OCI-LY7 (cell line): ENCODE results near the gene CIITA. TPM values are rescaled to one million over a fixed set of nuclear protein-coding genes. Genes with fewer than 3 reads are reported as not detected.

ENCODE experiments used
- BruUV-seq: library from RNA; stranded (reverse); fragments of 400-500 nt; replicated peaks from 2 replicates; lab custom pipeline; 2021; lab: Mats Ljungman, UMichigan
- CTCF ChIA-PET: fragments of 300-600 bp; sonication (Branson Sonifier 250); formaldehyde crosslinking; loops from one replicate; lab custom pipeline; 2022; ENCODE audit warnings: antibody characterized with exemption; ENCODE audit not compliant: unreplicated experiment; lab: Charles Lee
- POLR2A ChIA-PET: fragments of 300-600 bp; sonication (Branson Sonifier 250); formaldehyde crosslinking; loops from one replicate; lab custom pipeline; 2022; ENCODE audit warnings: antibody characterized with exemption; lab: Charles Lee
- DNase-seq: peaks from one replicate; pipeline ENCODE4 v3.0.0-alpha.2; 2015; ENCODE audit warnings: low spot score
- H2AFZ ChIP-seq: fragments of 200-600 bp; sonication (generic), shearing (Covaris generic); 2 replicates; pipeline ENCODE4 v1.6.1; 2014; ENCODE audit warnings: mild to moderate bottlenecking, antibody characterized with exemption, low read length, moderate library complexity
- H3K27ac ChIP-seq: fragments of 200-600 bp; sonication (generic); 2 replicates; pipeline ENCODE4 v1.5.1; 2014; ENCODE audit warnings: mixed run types, low read depth, mild to moderate bottlenecking, moderate library complexity, low read length, inconsistent platforms; ENCODE audit not compliant: poor library complexity, severe bottlenecking
- H3K36me3 ChIP-seq: fragments of 200-600 bp; sonication (generic); 2 replicates; pipeline ENCODE4 v1.6.1; 2014; ENCODE audit warnings: mild to moderate bottlenecking, antibody characterized with exemption, low read length, moderate library complexity, mixed read lengths; ENCODE audit not compliant: insufficient read depth
- H3K4me1 ChIP-seq: fragments of 200-600 bp; sonication (generic); 2 replicates; pipeline ENCODE4 v1.5.1; 2014; ENCODE audit warnings: mild to moderate bottlenecking, low read length; ENCODE audit not compliant: insufficient read depth, poor library complexity, severe bottlenecking
- H3K4me2 ChIP-seq: fragments of 200-600 bp; sonication (generic); 2 replicates; pipeline ENCODE4 v1.6.1; 2014; ENCODE audit warnings: mild to moderate bottlenecking, low read length
- H3K4me3 ChIP-seq: fragments of 200-600 bp; sonication (generic); 2 replicates; pipeline ENCODE4 v1.5.1; 2014; ENCODE audit warnings: mild to moderate bottlenecking, low read depth, low read length; ENCODE audit not compliant: poor library complexity, severe bottlenecking
- H3K79me2 ChIP-seq: fragments of 200-600 bp; sonication (generic); 2 replicates; pipeline ENCODE4 v1.6.1; 2016; ENCODE audit warnings: low read depth, mild to moderate bottlenecking, low read length, moderate library complexity, mixed read lengths; ENCODE audit not compliant: insufficient read depth
- H3K9me2 ChIP-seq: fragments of 200-600 bp; sonication (generic); 2 replicates; pipeline ENCODE4 v1.6.1; 2016; ENCODE audit warnings: mild to moderate bottlenecking, low read length, mixed read lengths; ENCODE audit not compliant: insufficient read depth
- H3K9me3 ChIP-seq: fragments of 200-600 bp; sonication (generic); 2 replicates; pipeline ENCODE4 v1.6.1; 2014; ENCODE audit warnings: mild to moderate bottlenecking, mixed run types, low read length, mixed read lengths
- H4K20me1 ChIP-seq: fragments of 200-600 bp; sonication (generic); 2 replicates; pipeline ENCODE4 v1.6.1; 2014; ENCODE audit warnings: mild to moderate bottlenecking, antibody characterized with exemption, low read length, moderate library complexity, mixed read lengths; ENCODE audit not compliant: insufficient read depth
- EZH2phosphoT487 ChIP-seq: fragments of 200-600 bp; sonication (generic); IDR thresholded peaks from 2 replicates; pipeline ENCODE4 v1.6.1; 2018; ENCODE audit warnings: low read depth, borderline replicate concordance, mild to moderate bottlenecking, mixed run types, antibody characterized with exemption, low read length, moderate library complexity, mixed read lengths
- intact Hi-C: fragments of 100-400 bp; cut with micrococcal nuclease; formaldehyde crosslinking; loops from one replicate; pipeline ENCODE4 v1.10.0; 2022; ENCODE audit not compliant: unreplicated experiment
- total RNA-seq, 2 experiments: library from RNA; depleted of rRNA in 1 of 2; stranded (reverse); fragments of >200 nt in 1 of 2; shearing (Covaris generic) in 1 of 2; gene quantifications; 2 replicates each; pipeline ENCODE4 v1.2.3, GENCODE V29; 2014 to 2022
- TF ChIP-seq, protein P1 (sequence below): fragments of 200-600 bp; sonication (generic); conservative IDR thresholded peaks from 2 replicates; pipeline ENCODE4 v1.5.1; 2014; ENCODE audit warnings: mild to moderate bottlenecking, antibody characterized with exemption, low read length, moderate library complexity, mixed read lengths

CIITA gene
- total RNA-seq, 2 experiments from 2014 or later, result 68.7 to 101 TPM

- POLR2A ChIA-PET, result interaction anchor here (0.6 to 0.9 kb wide), 3 partner anchors 56 to 603 kb away, joined by 5 to 6 read pairs (median 5); no protein-coding TSS in a partner anchor
- Histone ChIP-seq H3K4me2 (no peak overlapping the region), H3K36me3 (no peaks in the 10 kb centered on the region), H2AFZ (no peak overlapping the region), H3K9me2 (no peaks in the 10 kb centered on the region), H3K27ac (no peak overlapping the region), H3K79me2 (no peaks in the 10 kb centered on the region), H4K20me1 (no peaks in the 10 kb centered on the region), H3K9me3 (no peaks in the 10 kb centered on the region), H3K4me1 (peaks cover 24% of the 10 kb centered on the region), H3K4me3 (no peak overlapping the region)
- CTCF ChIA-PET, result no interaction called here
- TF ChIP-seq, protein P1, sequence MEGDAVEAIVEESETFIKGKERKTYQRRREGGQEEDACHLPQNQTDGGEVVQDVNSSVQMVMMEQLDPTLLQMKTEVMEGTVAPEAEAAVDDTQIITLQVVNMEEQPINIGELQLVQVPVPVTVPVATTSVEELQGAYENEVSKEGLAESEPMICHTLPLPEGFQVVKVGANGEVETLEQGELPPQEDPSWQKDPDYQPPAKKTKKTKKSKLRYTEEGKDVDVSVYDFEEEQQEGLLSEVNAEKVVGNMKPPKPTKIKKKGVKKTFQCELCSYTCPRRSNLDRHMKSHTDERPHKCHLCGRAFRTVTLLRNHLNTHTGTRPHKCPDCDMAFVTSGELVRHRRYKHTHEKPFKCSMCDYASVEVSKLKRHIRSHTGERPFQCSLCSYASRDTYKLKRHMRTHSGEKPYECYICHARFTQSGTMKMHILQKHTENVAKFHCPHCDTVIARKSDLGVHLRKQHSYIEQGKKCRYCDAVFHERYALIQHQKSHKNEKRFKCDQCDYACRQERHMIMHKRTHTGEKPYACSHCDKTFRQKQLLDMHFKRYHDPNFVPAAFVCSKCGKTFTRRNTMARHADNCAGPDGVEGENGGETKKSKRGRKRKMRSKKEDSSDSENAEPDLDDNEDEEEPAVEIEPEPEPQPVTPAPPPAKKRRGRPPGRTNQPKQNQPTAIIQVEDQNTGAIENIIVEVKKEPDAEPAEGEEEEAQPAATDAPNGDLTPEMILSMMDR, result no peak
- TF ChIP-seq EZH2phosphoT487, result no peak
- no TSS peak for BruUV-seq
- intact Hi-C loops, result no loop called here
- no peak for DNase-seq
Measured at GRCh38 chr16:10862438-10862837, 14.6 kb upstream of the CIITA start.

DNA sequence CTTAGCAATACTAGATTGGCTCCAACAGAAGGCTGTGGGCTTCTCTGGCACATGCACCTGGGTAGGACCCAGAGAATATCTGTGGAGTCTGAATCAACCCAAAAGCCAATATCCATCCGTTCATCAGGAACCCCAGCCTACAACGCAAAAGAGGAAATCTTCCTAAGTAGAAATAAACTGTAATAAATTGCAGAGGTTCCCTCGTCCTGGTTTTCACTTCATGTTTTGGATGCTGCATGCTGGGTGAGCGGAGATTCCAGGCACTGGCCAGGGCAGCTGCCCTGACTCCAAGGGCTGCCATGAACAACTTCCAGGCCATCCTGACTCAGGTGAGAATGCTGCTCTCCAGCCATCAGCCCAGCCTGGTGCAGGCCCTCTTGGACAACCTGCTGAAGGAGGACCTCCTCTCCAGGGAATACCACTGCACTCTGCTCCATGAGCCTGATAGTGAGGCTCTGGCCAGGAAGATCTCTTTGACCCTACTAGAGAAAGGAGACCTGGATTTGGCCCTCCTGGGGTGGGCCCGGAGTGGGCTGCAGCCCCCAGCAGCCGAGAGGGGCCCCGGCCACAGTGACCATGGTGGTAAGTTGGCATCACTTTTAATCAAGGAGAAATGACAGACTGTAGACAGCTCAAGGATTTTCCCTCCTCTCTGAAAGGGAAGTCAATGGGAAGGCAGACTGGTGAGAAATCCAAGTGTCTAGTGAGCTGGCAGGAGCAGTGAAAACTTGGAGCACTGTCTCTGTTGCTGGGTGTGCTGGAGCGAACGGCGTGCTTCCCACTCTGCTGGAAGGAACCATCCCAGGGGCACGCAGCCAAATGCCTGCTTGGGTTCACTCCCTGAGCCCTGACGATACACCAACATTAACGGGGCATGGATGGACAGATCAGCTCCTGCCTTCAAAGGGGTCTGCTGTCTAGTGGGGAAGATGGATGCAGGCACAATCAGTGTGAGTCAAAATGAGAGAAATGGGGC is 10.7 kb upstream of the CIITA start:
- no peaks in the 10 kb centered on the region for H3K9me3 ChIP-seq
- H3K79me2 ChIP-seq, result no peaks in the 10 kb centered on the region; the same call in 1 of the 2 replicates
- no peak overlapping the region for H2AFZ ChIP-seq
- BruUV-seq, result no TSS peak
- H3K9me2 ChIP-seq, result no peaks in the 10 kb centered on the region
- H3K36me3 ChIP-seq, result no peaks in the 10 kb centered on the region
- intact Hi-C loops, result no loop called here
- ChIA-PET POLR2A (interaction anchor here (2.0 kb wide), 1 partner anchor 11 kb away, joined by 6 read pairs; the partner anchor contains the start of gene CIITA), CTCF (interaction anchor here (0.5 to 0.7 kb wide), 2 partner anchors 23 to 530 kb away, joined by 3 to 5 read pairs; no protein-coding TSS in a partner anchor)
- H3K4me3 ChIP-seq, result no peak overlapping the region
- no peaks in the 10 kb centered on the region for H4K20me1 ChIP-seq
- TF ChIP-seq, protein P1, result no peak
- no peak for TF ChIP-seq EZH2phosphoT487
- H3K4me1 ChIP-seq, result peaks cover 62% of the 10 kb centered on the region
- no peak overlapping the region for H3K27ac ChIP-seq
- no peak for DNase-seq
- H3K4me2 ChIP-seq, result no peak overlapping the region
